Stomach smooth muscle (tissue), 2 donors: ENCODE measurements around the gene ARHGAP21.
"Not testable (repeated sequence)": the region's sequence is repeated elsewhere in the genome, so short reads cannot be mapped to it uniquely, and the experiment has no call there.

Experiments
- H3K27ac ChIP-seq: one replicate; pipeline ENCODE4 v1.7.0; 2013; ENCODE audit warnings: mild to moderate bottlenecking, low read length, inconsistent platforms
- H3K27me3 ChIP-seq, 2 donors: one replicate each; pipeline ENCODE4 v1.7.0; 2013; ENCODE audit warnings: low read length in 2 of 2; ENCODE audit not compliant: insufficient read depth in 2 of 2, control insufficient read depth in 1 of 2
- H3K36me3 ChIP-seq, 2 donors: one replicate each; pipeline ENCODE4 v1.7.0; 2013; ENCODE audit warnings: low read length in 2 of 2; ENCODE audit not compliant: control insufficient read depth in 2 of 2, insufficient read depth in 2 of 2
- H3K4me1 ChIP-seq: one replicate; pipeline ENCODE4 v1.7.0; 2013; ENCODE audit warnings: low read length; ENCODE audit not compliant: control insufficient read depth, insufficient read depth
- H3K4me3 ChIP-seq, 2 donors: one replicate each; pipeline ENCODE4 v1.7.0; 2013; ENCODE audit warnings: low read length in 2 of 2
- H3K9ac ChIP-seq, 2 donors: one replicate each; pipeline ENCODE4 v1.7.0; 2013; ENCODE audit warnings: low read length in 2 of 2, mild to moderate bottlenecking in 1 of 2
- H3K9me3 ChIP-seq, 2 donors: one replicate each; pipeline ENCODE4 v1.7.0; 2013; ENCODE audit warnings: low read length in 2 of 2; ENCODE audit not compliant: control insufficient read depth in 2 of 2
- donor health status: healthy.
- donor health status: Pancreatic carcinoma.

Gene ARHGAP21

DNA sequence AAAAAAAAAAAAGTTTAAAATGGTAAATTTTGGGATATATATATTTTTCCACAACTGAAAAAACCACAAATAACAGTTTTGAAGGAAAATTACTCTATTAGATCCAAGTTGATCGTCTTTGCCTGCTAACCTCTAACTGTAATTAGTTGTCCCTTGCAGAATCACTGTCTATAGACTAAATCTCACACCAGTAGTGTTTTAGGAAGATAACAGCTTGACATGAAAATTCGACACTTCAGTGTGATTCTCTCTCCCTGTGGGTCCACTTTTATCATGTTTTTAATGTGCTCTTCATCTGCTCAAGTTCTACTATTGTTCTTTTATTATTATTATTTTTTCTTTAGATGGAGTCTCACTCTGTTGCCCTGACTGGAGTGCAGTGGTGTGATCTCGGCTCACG, 24.5 kb upstream of the ARHGAP21 start:
- no peaks in the 10 kb centered on the region for H3K4me1 ChIP-seq
- H3K4me3 ChIP-seq, result no peak overlapping the region
- H3K9ac ChIP-seq, result no peak overlapping the region
- no peaks in the 10 kb centered on the region for H3K27me3 ChIP-seq
- H3K36me3 ChIP-seq, result no peaks in the 10 kb centered on the region
- H3K27ac ChIP-seq, result no peak overlapping the region
- no peaks in the 10 kb centered on the region for H3K9me3 ChIP-seq

DNA sequence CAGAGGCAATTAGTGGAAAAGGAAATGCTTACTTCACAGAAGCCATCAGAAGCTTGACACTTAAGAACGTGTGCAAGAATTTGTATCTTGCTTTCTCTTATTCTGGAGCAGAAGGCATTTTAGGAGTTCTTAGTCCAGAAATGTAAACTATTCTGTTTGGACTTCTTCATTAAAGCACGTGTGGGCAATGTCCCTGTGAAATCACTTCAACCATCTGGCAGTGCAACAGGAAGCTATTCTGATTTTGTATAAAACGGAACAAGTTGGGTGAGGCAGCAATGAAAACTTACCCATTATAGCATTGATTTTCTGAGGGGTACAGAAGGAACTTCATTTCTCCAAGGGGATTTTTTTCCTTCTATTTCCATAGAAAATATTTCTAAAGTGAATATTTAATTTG, 21.3 kb upstream of the ARHGAP21 start:
- Histone ChIP-seq H3K4me3 (no peak overlapping the region), H3K9ac (no peak overlapping the region), H3K27me3 (no peaks in the 10 kb centered on the region), H3K9me3 (peaks cover 0 to 3% of the 10 kb centered on the region in 2 donors), H3K4me1 (no peaks in the 10 kb centered on the region), H3K36me3 (no peaks in the 10 kb centered on the region), H3K27ac (no peak overlapping the region)

DNA sequence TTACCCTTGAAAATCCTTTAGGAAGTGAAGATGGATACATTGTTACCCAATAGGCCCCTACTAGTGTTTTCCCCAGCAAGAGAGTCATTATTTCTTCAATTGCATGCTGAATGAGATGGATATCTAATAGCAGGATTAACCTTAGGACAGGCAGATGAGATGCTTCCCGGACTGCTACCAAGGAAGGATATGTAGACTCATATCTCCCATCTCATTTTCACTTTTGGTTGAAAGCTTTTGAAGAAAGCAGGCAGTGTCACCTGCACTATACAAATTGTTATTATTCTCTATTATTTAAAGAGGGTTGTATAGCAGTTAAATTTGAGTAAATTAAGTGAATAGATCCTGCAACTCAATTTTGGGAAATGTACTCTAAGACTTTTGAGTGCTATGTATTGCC, 17.0 kb upstream of the ARHGAP21 start:
- Histone ChIP-seq H3K27me3 (no peaks in the 10 kb centered on the region), H3K4me1 (no peaks in the 10 kb centered on the region), H3K9me3 (peaks cover 0 to 3% of the 10 kb centered on the region in 2 donors), H3K36me3 (no peaks in the 10 kb centered on the region), H3K9ac (no peak overlapping the region), H3K4me3 (no peak overlapping the region), H3K27ac (no peak overlapping the region)

DNA sequence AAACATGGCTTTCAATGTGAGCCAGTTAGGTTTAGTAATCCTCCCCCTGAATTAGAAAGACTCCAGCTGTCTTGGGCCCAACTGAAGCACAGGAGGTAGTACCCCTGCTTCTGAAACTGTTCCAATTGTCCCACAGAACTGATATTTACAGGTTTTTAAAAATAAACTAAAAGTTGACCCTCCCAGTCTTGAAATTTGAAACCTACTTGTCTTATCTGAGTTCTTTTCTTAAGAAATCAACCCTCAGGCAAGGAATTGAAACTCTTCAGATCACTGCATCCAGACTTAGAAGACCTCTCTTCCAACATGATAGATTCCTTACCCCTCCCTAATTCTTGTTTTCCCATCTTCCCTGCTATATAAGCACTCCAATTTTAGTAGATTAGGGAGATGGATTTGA, 13.3 kb upstream of the ARHGAP21 start:
- Histone ChIP-seq H3K4me3 (no peak overlapping the region), H3K36me3 (no peaks in the 10 kb centered on the region), H3K9ac (no peak overlapping the region), H3K9me3 (peaks cover 0 to 3% of the 10 kb centered on the region in 2 donors), H3K4me1 (no peaks in the 10 kb centered on the region), H3K27ac (no peak overlapping the region), H3K27me3 (no peaks in the 10 kb centered on the region)

DNA sequence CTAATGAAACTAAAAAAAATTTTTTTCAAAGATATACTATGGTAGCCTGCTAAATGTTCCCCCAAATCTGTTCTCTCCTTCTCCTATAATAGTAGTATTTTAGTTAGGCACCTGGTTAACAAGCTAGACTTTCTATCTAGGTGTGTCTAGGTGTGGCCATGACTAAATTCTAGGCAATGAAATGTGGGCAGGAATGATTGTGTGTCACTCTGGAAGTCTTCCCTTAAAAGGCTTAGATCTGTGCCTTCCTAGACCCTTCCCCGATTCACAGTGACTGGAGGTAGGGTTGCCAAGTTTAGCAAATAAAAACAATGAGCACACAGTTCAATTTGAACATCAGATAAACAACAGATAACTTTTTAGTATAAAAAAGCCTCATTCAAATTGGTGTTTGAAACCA, 8.3 kb upstream of the ARHGAP21 start:
- no peaks in the 10 kb centered on the region for H3K36me3 ChIP-seq
- no peak overlapping the region for H3K9ac ChIP-seq
- no peaks in the 10 kb centered on the region for H3K4me1 ChIP-seq

DNA sequence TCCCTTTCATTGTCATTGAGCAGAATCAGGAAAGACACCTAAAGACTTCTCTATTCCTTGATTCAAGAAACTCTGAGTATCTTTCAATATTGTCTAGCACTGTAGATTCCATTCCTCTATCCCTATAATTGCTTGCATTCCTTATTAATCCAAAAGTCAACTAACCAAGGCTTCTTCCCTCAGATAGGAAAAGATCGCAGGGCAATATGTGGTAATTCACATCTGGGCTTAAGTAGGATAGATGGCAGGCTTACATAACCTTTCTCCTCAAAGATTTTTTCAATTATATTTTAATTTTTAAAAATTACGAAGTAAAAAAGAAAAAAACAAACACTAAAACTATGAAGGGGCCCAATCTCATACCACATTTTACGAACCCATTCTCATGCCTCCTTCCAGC, 7.1 kb upstream of the ARHGAP21 start:
- no peaks in the 10 kb centered on the region for H3K27me3 ChIP-seq
- H3K4me3 ChIP-seq, result no peak overlapping the region
- no peak overlapping the region for H3K9ac ChIP-seq
- no peaks in the 10 kb centered on the region for H3K9me3 ChIP-seq
- H3K36me3 ChIP-seq, result no peaks in the 10 kb centered on the region
- H3K4me1 ChIP-seq, result no peaks in the 10 kb centered on the region
- no peak overlapping the region for H3K27ac ChIP-seq

More for the DNA sequence above, 8.3 kb upstream of the ARHGAP21 start:
- Histone ChIP-seq H3K9me3 (no peaks in the 10 kb centered on the region), H3K27ac (no peak overlapping the region), H3K4me3 (no peak overlapping the region), H3K27me3 (no peaks in the 10 kb centered on the region)

DNA sequence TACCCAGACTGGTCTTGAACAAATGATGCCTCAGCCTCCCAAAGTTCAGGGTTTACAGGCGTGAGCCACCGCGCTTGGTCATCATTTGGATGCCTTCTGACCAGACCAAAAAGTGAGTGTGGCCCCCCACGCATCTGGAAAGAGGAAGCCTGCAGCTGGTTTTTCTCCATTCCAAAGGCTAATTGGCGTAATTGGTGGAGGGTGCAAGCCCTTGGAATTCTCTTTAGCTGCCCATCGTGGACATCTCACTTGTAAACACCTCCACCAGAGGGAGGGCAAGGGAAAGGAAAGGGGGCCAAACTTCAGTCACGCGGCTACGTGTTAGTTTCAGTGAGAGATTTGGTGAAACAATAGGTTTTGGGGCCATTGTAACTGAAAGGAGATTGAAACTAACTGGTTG, 4.1 kb upstream of the ARHGAP21 start:
- no peaks in the 10 kb centered on the region for H3K9me3 ChIP-seq
- H3K9ac ChIP-seq, result no peak overlapping the region
- H3K36me3 ChIP-seq, result no peaks in the 10 kb centered on the region
- no peak overlapping the region for H3K27ac ChIP-seq
- no peaks in the 10 kb centered on the region for H3K27me3 ChIP-seq
- H3K4me1 ChIP-seq, result no peaks in the 10 kb centered on the region
- no peak overlapping the region for H3K4me3 ChIP-seq

DNA sequence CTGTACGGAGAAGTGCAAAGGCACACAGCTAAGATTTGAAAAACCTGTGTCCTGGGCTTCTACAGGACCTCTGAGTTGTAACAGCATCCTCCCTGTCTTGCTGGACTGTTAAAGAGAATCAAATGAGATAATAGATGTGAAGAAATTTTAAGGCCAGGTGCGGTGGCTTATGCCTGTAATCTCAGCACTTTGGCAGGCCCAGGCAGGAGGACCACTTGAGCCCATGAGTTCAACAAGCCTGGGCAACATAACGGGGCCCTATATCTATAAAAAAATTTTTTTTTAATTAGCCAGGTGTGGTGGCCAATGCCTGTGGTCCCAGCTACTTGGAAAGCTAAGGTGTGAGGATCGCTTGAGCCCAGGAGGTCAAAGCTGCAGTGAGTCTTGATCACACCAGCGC, 2.9 kb upstream of the ARHGAP21 start:
- Histone ChIP-seq H3K27ac (no peak overlapping the region), H3K27me3 (no peaks in the 10 kb centered on the region), H3K36me3 (no peaks in the 10 kb centered on the region), H3K9ac (no peak overlapping the region), H3K9me3 (no peaks in the 10 kb centered on the region), H3K4me3 (no peak overlapping the region), H3K4me1 (peaks cover 3% of the 10 kb centered on the region)

DNA sequence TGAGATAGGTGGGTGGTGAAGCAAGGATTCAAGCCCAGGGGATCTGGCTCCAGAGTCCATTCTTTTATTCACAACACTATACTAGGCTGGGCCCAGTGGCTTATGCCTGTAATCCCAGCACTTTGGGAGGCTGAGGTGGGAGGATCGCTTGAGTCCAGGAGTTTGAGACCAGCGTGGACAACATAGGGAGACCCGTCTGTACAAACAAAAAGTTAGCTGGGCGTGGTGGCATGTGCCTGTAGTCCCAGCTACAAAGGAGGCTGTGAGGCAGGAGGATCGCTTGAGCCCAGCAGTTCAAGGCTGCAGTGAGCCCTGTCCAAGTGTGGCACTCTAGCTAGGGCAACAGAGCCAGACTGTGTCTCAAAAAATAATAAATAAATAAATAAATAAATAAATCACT, 2.3 kb upstream of the ARHGAP21 start:
- H3K4me1 ChIP-seq, H3K9me3 ChIP-seq, H3K36me3 ChIP-seq, H3K4me3 ChIP-seq, H3K27me3 ChIP-seq, H3K9ac ChIP-seq, H3K27ac ChIP-seq: not testable (repeated sequence)

DNA sequence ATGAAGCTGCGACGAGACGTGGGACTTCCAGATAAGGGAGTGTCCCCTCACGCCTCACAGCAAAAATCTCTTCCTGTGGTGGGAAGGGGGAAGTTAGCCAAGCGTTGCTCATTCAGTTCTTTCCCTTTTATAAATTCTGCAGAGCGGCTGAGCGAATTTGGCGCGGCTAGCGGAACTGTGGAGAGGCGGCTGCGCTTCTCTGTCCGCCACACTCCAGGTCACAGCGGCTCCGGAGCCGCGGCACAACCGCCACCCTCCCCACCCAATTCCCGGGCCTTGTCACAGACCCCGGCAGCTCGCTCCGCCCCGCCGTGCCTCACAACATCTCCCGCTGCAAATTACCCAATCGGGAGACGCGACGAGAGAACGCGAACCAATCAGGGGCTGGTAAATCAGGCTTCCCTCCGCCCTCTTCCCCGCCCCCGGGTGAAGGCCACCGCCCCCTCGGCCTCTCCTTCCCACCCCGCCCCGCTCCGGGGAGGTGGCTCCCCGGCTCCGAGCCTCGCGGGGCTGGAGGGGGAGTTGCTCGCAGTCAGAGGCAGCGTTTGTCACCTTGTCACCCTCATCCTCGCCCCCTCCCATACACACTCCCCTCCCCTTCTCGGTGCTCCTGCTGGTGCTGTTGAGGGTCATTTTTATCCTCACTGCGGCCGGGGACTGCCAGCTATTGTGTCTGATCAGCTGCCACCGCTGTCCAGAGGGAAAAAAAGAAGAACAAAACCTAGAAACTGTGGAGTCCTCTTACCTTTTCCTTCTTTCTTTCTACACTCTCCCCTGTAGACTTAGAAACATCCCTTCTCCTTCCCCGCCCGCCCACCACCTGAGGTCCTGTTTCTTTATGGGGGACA, 918 bp upstream of the ARHGAP21 start:
- Histone ChIP-seq H3K9me3 (no peaks in the 10 kb centered on the region), H3K4me1 (peaks cover 9% of the 10 kb centered on the region), H3K27ac (peak overlapping the region; percentile 84), H3K4me3 (peak overlapping the region; percentile 94 to 98), H3K27me3 (no peaks in the 10 kb centered on the region), H3K9ac (peak overlapping the region; percentile 80 to 81), H3K36me3 (no peaks in the 10 kb centered on the region)

DNA sequence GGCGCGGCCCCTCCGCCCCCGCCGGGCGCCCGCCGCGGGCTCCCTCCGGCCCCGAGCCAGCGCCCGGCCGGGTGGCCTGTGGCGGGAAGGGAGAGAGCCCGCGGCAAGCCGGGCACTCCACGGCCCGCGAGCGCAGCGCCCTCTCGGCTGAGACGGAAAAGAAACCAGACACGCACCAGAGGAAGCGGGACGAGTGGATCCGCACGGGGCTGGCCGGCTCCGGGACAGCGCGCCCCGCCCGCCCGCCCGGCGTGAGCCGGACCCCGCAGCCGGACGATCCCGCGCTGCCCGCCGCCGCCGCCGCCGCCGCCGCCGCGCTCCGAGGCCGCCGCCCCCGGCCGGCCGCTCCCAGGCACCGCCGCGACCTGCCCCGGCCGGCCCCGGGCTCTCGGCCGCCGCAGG, 300 bp downstream of the ARHGAP21 start:
- peak overlapping the region in 1 of 2 donors; percentile 94 for H3K4me3 ChIP-seq
- no peaks in the 10 kb centered on the region for H3K27me3 ChIP-seq
- no peak overlapping the region for H3K9ac ChIP-seq
- no peaks in the 10 kb centered on the region for H3K9me3 ChIP-seq
- peaks cover 9% of the 10 kb centered on the region for H3K4me1 ChIP-seq
- H3K27ac ChIP-seq, result no peak overlapping the region
- no peaks in the 10 kb centered on the region for H3K36me3 ChIP-seq
